ENCODE data around the gene CAMSAP1. TPM values are rescaled to one million over a fixed set of nuclear protein-coding genes. Genes with fewer than 3 reads are reported as not detected.

The CAMSAP1 gene
- total and polyA plus RNA-seq, 9 of the 15 experiments (the other 6 are each of a cell fraction or from before 2014, with no cell fraction given) = 1.5 to 28.8 (median 14.3) TPM

- TF ChIP-seq FOXP4 (CRISPR knock-in tag; IDR thresholded peaks at IDR 0.05; ENCODE audit: borderline replicate concordance) (peak; percentile 86; the same call in 1 of the 2 replicates), GATAD2A (IDR thresholded peaks at IDR 0.05) (no peak), GABPB1 (CRISPR knock-in tag; IDR thresholded peaks at IDR 0.05) (peak; percentile 47; the same call in 1 of the 2 replicates), FIP1L1 (IDR thresholded peaks at IDR 0.05; ENCODE audit: low read depth, low read length, poor library complexity, severe bottlenecking) (no peak), MYNN (IDR thresholded peaks at IDR 0.05) (no peak), MYNN (CRISPR knock-in tag; IDR thresholded peaks at IDR 0.05) (no peak), MAFF (IDR thresholded peaks at IDR 0.05; ENCODE audit: low read length) (no peak), ERF (CRISPR knock-in tag; IDR thresholded peaks at IDR 0.05) (no peak), ZNF609 (CRISPR knock-in tag; IDR thresholded peaks at IDR 0.05; ENCODE audit: borderline replicate concordance) (peak; percentile 98; the same call in 1 of the 2 replicates), MEF2D (tag; conservative IDR thresholded peaks at IDR 0.05; ENCODE audit: low read depth) (no peak), ARNT (IDR thresholded peaks at IDR 0.05) (no peak), RUNX1 (IDR thresholded peaks at IDR 0.05; ENCODE audit: low read depth) (peak; percentile 45; the same call in 1 of the 2 replicates), FOS (IDR thresholded peaks at IDR 0.05; ENCODE audit: extremely low read depth, insufficient read length) (no peak), POLR2B (IDR thresholded peaks at IDR 0.05; ENCODE audit: low read depth, partially characterized antibody) (peak; percentile 52), FOXK1 (CRISPR knock-in tag; IDR thresholded peaks at IDR 0.05; ENCODE audit: borderline replicate concordance) (peak; percentile 53; the same call in 1 of the 2 replicates), POLR2G (IDR thresholded peaks at IDR 0.05; ENCODE audit: low read depth, low read length) (peak; percentile 68; the same call in 1 of the 2 replicates), ZFP91 (CRISPR knock-in tag; IDR thresholded peaks at IDR 0.05) (0 out of 2 replicates have a peak, but pooled peaks have one; percentile 32)
Measured at GRCh38 chr9:135939351-135940265, 32.3 kb upstream of the CAMSAP1 start (continued).
